ENCODE measurements around the gene ARID1B.

DNA sequence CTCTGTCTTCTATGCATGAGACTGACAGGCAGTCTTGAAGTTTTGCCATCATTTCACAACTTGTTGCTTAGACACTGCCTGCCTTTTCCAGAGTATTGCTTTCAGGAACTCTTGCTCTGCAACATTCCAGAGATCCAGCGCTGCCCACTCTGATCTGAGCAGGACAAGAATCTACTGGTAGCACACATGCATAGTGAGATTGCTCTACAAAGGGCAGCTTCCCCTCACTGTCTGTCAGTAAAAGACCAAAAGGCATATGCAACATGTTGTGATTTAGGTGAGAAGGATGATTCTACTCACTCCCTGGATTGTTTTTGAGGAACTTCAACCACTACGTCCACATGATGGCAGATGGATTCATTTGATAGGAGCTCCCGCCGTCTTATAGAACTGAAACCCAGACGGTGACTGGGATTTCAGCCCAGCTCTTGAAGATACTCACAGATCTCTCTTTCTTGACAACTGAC, 259.1 kb downstream of the ARID1B start:
- TF ChIP-seq, protein P1, sequence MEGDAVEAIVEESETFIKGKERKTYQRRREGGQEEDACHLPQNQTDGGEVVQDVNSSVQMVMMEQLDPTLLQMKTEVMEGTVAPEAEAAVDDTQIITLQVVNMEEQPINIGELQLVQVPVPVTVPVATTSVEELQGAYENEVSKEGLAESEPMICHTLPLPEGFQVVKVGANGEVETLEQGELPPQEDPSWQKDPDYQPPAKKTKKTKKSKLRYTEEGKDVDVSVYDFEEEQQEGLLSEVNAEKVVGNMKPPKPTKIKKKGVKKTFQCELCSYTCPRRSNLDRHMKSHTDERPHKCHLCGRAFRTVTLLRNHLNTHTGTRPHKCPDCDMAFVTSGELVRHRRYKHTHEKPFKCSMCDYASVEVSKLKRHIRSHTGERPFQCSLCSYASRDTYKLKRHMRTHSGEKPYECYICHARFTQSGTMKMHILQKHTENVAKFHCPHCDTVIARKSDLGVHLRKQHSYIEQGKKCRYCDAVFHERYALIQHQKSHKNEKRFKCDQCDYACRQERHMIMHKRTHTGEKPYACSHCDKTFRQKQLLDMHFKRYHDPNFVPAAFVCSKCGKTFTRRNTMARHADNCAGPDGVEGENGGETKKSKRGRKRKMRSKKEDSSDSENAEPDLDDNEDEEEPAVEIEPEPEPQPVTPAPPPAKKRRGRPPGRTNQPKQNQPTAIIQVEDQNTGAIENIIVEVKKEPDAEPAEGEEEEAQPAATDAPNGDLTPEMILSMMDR (IDR thresholded peaks at IDR 0.05), result no peak
- no peak for TF ChIP-seq POLR2AphosphoS5 (IDR thresholded peaks at IDR 0.05; ENCODE audit: low read depth, low read length)
- no peak for TF ChIP-seq TCF7L2 (IDR thresholded peaks at IDR 0.05; ENCODE audit: low read depth, low read length)
- TF ChIP-seq, protein P2, sequence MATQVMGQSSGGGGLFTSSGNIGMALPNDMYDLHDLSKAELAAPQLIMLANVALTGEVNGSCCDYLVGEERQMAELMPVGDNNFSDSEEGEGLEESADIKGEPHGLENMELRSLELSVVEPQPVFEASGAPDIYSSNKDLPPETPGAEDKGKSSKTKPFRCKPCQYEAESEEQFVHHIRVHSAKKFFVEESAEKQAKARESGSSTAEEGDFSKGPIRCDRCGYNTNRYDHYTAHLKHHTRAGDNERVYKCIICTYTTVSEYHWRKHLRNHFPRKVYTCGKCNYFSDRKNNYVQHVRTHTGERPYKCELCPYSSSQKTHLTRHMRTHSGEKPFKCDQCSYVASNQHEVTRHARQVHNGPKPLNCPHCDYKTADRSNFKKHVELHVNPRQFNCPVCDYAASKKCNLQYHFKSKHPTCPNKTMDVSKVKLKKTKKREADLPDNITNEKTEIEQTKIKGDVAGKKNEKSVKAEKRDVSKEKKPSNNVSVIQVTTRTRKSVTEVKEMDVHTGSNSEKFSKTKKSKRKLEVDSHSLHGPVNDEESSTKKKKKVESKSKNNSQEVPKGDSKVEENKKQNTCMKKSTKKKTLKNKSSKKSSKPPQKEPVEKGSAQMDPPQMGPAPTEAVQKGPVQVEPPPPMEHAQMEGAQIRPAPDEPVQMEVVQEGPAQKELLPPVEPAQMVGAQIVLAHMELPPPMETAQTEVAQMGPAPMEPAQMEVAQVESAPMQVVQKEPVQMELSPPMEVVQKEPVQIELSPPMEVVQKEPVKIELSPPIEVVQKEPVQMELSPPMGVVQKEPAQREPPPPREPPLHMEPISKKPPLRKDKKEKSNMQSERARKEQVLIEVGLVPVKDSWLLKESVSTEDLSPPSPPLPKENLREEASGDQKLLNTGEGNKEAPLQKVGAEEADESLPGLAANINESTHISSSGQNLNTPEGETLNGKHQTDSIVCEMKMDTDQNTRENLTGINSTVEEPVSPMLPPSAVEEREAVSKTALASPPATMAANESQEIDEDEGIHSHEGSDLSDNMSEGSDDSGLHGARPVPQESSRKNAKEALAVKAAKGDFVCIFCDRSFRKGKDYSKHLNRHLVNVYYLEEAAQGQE (IDR thresholded peaks at IDR 0.05; ENCODE audit: insufficient read depth in 1 of 2, low read depth in 2 of 2, low read length in 1 of 2), result no peak
